ENCODE results near the gene PCDH8.

Gene PCDH8

DNA sequence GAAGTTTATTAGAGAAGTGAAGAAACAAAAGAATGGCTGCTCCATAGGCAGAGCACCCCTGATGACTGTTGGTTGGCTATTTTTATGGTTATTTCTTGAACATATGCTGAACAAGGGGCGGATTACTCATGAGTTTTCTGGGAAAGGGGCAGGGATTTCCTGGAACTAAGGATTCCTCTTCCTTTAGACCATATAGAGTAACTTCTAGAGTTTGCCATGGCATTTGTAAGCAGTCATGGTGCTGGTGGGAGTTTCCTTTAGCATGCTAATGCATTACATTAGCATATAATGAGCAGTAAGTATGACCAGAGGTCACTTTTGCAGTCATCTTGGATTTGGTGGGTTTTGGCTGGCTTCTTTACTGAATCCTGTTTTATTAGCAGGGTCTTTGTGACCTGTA, 38.7 kb upstream of the PCDH8 start:
- no peak for TF ChIP-seq FOXK2 (IDR thresholded peaks at IDR 0.05)
- no peak for TF ChIP-seq NFRKB (IDR thresholded peaks at IDR 0.05)
- TF ChIP-seq LEF1 (IDR thresholded peaks at IDR 0.05; ENCODE audit: borderline replicate concordance): no peak
- no peak for TF ChIP-seq FOXA1 (IDR thresholded peaks at IDR 0.05)
- TF ChIP-seq ARNT (IDR thresholded peaks at IDR 0.05): no peak
- no peak for TF ChIP-seq HDGF (IDR thresholded peaks at IDR 0.05; ENCODE audit: borderline replicate concordance)
- TF ChIP-seq L3MBTL2 (conservative IDR thresholded peaks at IDR 0.05): no peak
- TF ChIP-seq FOXM1 (IDR thresholded peaks at IDR 0.05; ENCODE audit: borderline replicate concordance): no peak
- TF ChIP-seq TARDBP (IDR thresholded peaks at IDR 0.05): no peak
- TF ChIP-seq SP1 (IDR thresholded peaks at IDR 0.05): no peak
- no peak for DNase-seq (ENCODE audit: extremely low spot score)
- POLR2A ChIA-PET: no interaction called here
- CTCF ChIA-PET: no interaction called here

DNA sequence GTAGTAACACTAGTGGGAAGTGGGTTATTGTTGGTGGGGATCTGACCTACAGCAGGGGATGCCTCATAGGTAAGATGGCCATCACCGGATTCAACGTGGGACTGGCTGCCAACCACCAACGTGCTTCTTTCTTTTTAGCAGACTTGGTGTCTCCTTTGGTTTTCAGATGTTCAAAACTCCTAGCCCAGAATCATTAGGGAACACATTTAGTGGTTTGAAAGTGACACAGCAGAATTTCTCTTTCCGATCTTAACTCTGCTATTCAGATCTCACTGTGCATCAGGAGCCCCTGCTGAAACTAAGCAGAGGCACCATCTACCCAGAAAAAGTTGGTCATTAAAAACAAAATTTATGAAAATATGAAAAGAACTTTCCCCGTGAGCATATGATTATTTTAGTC, 36.7 kb upstream of the PCDH8 start:
- ChIA-PET POLR2A (no interaction called here), CTCF (no interaction called here)
- TF ChIP-seq FOXM1 (IDR thresholded peaks at IDR 0.05; ENCODE audit: borderline replicate concordance) (no peak), HDGF (IDR thresholded peaks at IDR 0.05; ENCODE audit: borderline replicate concordance) (no peak), ZNF384 (IDR thresholded peaks at IDR 0.05) (no peak), BHLHE40 (IDR thresholded peaks at IDR 0.05; ENCODE audit: borderline replicate concordance) (no peak), SP1 (IDR thresholded peaks at IDR 0.05) (no peak), ELF4 (IDR thresholded peaks at IDR 0.05) (no peak), TARDBP (IDR thresholded peaks at IDR 0.05) (no peak), FOXK2 (IDR thresholded peaks at IDR 0.05) (no peak), FOXA1 (IDR thresholded peaks at IDR 0.05) (no peak), CTBP1 (IDR thresholded peaks at IDR 0.05; ENCODE audit: borderline replicate concordance) (no peak), L3MBTL2 (conservative IDR thresholded peaks at IDR 0.05) (no peak), SUZ12 (IDR thresholded peaks at IDR 0.05) (no peak), NFRKB (IDR thresholded peaks at IDR 0.05) (no peak), ARNT (IDR thresholded peaks at IDR 0.05) (no peak), LEF1 (IDR thresholded peaks at IDR 0.05; ENCODE audit: borderline replicate concordance) (no peak)
- TF ChIP-seq, protein P1, sequence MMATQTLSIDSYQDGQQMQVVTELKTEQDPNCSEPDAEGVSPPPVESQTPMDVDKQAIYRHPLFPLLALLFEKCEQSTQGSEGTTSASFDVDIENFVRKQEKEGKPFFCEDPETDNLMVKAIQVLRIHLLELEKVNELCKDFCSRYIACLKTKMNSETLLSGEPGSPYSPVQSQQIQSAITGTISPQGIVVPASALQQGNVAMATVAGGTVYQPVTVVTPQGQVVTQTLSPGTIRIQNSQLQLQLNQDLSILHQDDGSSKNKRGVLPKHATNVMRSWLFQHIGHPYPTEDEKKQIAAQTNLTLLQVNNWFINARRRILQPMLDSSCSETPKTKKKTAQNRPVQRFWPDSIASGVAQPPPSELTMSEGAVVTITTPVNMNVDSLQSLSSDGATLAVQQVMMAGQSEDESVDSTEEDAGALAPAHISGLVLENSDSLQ (IDR thresholded peaks at IDR 0.05): no peak
- no peak for DNase-seq (ENCODE audit: extremely low spot score)

DNA sequence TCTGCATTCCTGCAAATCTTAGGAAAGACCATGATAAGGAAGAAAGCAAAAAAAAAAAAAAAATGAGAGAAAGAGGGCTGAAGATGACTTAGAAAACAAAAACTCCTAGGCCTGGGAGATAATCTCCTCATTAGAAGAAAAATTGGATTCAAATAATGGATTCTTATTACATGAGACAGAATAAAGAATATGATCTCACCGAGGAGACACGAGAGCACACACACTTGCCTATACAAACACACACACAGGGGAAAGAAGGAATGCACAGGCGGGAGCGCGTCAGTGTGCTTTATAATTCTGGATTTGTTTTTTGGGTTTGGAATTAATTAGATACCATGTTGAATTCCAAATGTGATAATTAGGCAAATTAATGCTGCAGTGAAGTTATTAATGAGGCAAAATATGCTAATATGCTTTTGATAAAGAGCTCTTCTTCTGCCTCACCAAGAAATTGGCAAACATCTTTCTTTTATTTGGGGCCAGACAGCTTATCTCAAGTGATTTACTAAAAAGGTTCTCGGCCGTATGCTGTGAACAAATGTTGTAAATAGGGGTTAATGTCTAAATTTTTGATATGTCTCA, 36.1 kb upstream of the PCDH8 start:
- no peak for TF ChIP-seq SUZ12 (IDR thresholded peaks at IDR 0.05)
- no peak for TF ChIP-seq FOXA1 (IDR thresholded peaks at IDR 0.05)
- TF ChIP-seq ZNF384 (IDR thresholded peaks at IDR 0.05): no peak
- no peak for TF ChIP-seq ELF4 (IDR thresholded peaks at IDR 0.05)
- no peak for TF ChIP-seq BHLHE40 (IDR thresholded peaks at IDR 0.05; ENCODE audit: borderline replicate concordance)
- TF ChIP-seq NFRKB (IDR thresholded peaks at IDR 0.05): no peak
- ChIA-PET POLR2A (no interaction called here), CTCF (interaction anchor here (0.7 kb wide), 1 partner anchor 292 kb away, joined by 5 read pairs; no protein-coding TSS in a partner anchor)

DNA sequence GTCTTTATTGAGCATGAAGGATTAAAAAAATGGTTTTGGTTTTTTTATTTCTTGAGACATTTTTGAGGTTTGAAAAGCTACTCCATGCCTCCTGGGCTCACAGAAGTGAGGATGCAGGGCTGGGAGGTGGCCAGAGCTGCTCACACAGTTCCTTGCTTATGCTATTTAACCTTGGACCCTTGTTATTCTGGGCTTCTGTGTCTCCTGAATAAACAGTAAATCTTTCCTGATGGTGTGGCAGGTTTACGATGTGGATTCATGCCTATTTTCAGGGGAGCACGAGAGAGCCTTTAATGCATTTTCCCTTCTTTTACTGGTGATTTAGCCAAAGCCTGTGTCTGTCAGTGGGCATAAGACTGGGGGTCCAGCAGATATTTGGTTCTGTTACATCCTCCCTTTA, 34.3 kb upstream of the PCDH8 start:
- ChIA-PET CTCF (no interaction called here), POLR2A (no interaction called here)
- TF ChIP-seq, protein P1 (IDR thresholded peaks at IDR 0.05): peak; percentile 73
- no peak for TF ChIP-seq FOXK2 (IDR thresholded peaks at IDR 0.05)
- no peak for DNase-seq (ENCODE audit: extremely low spot score)

More for the DNA sequence above, 36.1 kb upstream of the PCDH8 start:
- DNase-seq (ENCODE audit: extremely low spot score): no peak

DNA sequence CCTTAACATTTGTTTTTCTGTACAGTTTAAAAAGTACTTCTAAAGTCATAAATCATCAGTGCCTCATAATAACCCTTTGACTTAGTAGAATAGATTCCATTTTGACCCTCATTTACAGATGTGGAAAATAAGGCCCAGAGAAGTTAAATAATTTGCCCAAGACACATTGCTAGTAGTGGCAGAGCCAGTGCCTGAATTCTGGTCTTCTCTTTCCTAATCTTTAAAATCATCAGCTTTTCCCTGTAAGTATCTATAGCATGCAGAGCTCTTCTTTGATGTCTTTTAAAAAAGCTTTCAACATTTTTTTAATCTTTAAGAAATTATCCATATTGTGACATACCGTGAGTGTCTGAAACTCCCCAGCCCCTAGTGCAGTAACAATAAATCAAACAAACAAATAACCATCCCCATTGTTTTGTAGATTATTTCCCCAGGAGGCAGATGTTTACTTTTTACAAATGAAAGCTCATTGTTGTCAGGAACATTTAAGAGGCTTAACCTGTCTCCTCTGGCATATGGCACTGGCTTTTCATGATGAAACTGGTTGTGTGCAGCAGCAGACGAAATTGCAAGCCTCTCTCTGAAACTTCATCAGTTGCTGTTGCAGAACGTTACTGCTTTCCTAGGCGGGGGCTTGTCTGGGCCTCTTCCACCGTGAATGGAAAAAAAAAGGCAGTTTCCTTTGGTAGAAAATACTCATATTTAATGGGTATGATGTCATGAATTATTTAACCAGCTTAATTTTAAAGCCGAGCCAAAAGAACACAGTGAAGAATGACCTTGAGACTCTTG, 31.7 kb upstream of the PCDH8 start:
- POLR2A ChIA-PET: interaction anchor here (1.8 kb wide), 1 partner anchor 28 kb away, joined by 4 read pairs; no protein-coding TSS in a partner anchor

DNA sequence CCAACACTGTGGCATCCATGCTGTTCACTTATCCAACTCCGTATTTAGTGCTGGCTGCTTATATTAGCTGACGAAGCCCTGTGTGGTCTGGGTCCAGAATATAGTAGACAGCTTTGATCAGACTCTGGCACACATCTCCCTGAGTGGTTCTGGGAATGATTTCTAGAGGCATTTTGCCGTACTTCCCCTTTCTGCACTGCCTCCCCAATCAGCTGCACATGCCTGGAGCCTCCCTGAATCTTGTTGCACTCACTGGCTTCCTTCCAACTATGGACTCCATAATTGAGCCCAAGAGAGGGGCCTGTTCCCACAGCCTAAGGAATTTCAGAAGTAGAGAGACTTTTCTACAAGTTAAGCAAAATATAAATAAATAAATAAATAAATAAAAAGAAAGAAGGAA, 30.4 kb upstream of the PCDH8 start:
- DNase-seq (ENCODE audit: extremely low spot score): no peak
- TF ChIP-seq ZNF384 (IDR thresholded peaks at IDR 0.05) (no peak), FOXM1 (IDR thresholded peaks at IDR 0.05; ENCODE audit: borderline replicate concordance) (no peak), FOXA1 (IDR thresholded peaks at IDR 0.05) (no peak), SUZ12 (IDR thresholded peaks at IDR 0.05) (no peak), FOXK2 (IDR thresholded peaks at IDR 0.05) (no peak), CTBP1 (IDR thresholded peaks at IDR 0.05; ENCODE audit: borderline replicate concordance) (no peak), SP1 (IDR thresholded peaks at IDR 0.05) (no peak), BHLHE40 (IDR thresholded peaks at IDR 0.05; ENCODE audit: borderline replicate concordance) (no peak), NFRKB (IDR thresholded peaks at IDR 0.05) (no peak)
- TF ChIP-seq, protein P1 (IDR thresholded peaks at IDR 0.05): no peak
- ChIA-PET CTCF (no interaction called here), POLR2A (no interaction called here)

More for the DNA sequence above, 31.7 kb upstream of the PCDH8 start:
- DNase-seq (ENCODE audit: extremely low spot score): no peak
- CTCF ChIA-PET: no interaction called here
- TF ChIP-seq, protein P1 (IDR thresholded peaks at IDR 0.05): peak; percentile 16; the same call in 1 of the 2 replicates
- TF ChIP-seq HDGF (IDR thresholded peaks at IDR 0.05; ENCODE audit: borderline replicate concordance): no peak

Data from HEK293T (cell line).